ENCODE results near the gene SFXN2. TPM values are rescaled to one million over a fixed set of nuclear protein-coding genes. Genes with fewer than 3 reads are reported as not detected.

The SFXN2 gene
- total RNA-seq, 1 experiment from 2014 or later: 21.2 TPM

DNA sequence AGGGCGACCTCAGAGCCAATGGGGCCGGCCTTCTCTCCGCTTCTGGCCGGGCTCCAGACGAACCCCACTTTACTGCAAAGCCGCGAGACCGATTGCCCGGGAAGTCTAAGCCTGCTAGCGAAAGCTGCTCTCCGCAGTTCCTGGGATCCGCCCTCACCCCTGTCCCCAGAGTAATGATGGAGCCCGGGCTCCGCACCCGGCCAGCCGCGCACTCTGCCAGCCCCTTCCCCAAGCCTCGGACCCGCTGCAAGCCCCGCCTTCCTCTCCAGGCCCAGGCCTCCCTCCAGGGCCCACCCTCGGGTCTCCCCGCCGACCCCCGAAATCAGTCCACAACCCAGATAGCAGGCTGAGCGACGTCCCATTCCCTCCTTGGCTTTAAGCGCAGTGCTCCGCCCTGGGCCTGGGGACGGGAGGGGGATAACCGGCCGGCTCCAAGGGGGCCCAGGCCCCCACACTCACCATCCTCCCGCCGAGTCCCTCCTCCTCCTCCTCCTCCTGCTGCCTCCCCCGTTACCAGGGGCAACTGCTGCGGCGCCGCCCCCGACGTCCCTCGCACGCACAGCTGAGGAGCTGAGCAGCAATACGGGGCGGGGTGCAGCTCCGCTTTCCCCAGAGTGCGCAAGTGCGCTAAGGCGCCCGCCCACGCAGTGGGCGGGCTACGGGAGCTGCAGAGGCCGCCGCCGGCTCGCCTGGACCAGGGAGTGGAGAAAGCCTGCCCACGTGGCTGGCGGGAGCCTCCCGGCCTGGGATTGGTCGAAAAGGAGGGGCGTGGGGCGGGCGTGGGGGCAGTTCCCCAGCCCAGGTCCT, 419 bp upstream of the SFXN2 start, which contains the start of gene ARL3 (continued):
- TF ChIP-seq KAT7 (CRISPR knock-in tag; IDR thresholded peaks at IDR 0.05; ENCODE audit: borderline replicate concordance) (no peak), OVOL2 (CRISPR knock-in tag; IDR thresholded peaks at IDR 0.05; ENCODE audit: borderline replicate concordance) (no peak), FOXP1 (CRISPR knock-in tag; IDR thresholded peaks at IDR 0.05; ENCODE audit: borderline replicate concordance) (no peak), ZNF232 (CRISPR knock-in tag; IDR thresholded peaks at IDR 0.05) (peak; percentile 87; the same call in 1 of the 2 replicates), NR3C1 (CRISPR knock-in tag; conservative IDR thresholded peaks at IDR 0.05; ENCODE audit: low read depth) (no peak), MYBL2 (CRISPR knock-in tag; IDR thresholded peaks at IDR 0.05) (no peak), HMGA2 (CRISPR knock-in tag; IDR thresholded peaks at IDR 0.05) (no peak; the same call in 1 of the 2 replicates), AFF4 (CRISPR knock-in tag; IDR thresholded peaks at IDR 0.05; ENCODE audit: borderline replicate concordance) (peak; percentile 55; the same call in 1 of the 2 replicates), PRDM15 (CRISPR knock-in tag; IDR thresholded peaks at IDR 0.05) (no peak), CBFB (CRISPR knock-in tag; IDR thresholded peaks at IDR 0.05; ENCODE audit: low read depth) (no peak), ZNF263 (CRISPR knock-in tag; IDR thresholded peaks at IDR 0.05; ENCODE audit: low read depth) (peak; percentile 99), ATF3 (CRISPR knock-in tag; conservative IDR thresholded peaks at IDR 0.05) (no peak), ZNF317 (CRISPR knock-in tag; IDR thresholded peaks at IDR 0.05; ENCODE audit: borderline replicate concordance, low read depth) (no peak), ZNF138 (CRISPR knock-in tag; conservative IDR thresholded peaks at IDR 0.05) (no peak), TEAD1 (CRISPR knock-in tag; IDR thresholded peaks at IDR 0.05) (0 out of 2 replicates have a peak, but pooled peaks have one; percentile 49), ETV6 (CRISPR knock-in tag; IDR thresholded peaks at IDR 0.05) (no peak), ZNF671 (CRISPR knock-in tag; IDR thresholded peaks at IDR 0.05) (no peak), SMAD3 (CRISPR knock-in tag; IDR thresholded peaks at IDR 0.05; ENCODE audit: borderline replicate concordance) (peak; percentile 60; the same call in 1 of the 2 replicates), ZNF512 (CRISPR knock-in tag; IDR thresholded peaks at IDR 0.05; ENCODE audit: borderline replicate concordance) (no peak)
- TF ChIP-seq, protein P1, sequence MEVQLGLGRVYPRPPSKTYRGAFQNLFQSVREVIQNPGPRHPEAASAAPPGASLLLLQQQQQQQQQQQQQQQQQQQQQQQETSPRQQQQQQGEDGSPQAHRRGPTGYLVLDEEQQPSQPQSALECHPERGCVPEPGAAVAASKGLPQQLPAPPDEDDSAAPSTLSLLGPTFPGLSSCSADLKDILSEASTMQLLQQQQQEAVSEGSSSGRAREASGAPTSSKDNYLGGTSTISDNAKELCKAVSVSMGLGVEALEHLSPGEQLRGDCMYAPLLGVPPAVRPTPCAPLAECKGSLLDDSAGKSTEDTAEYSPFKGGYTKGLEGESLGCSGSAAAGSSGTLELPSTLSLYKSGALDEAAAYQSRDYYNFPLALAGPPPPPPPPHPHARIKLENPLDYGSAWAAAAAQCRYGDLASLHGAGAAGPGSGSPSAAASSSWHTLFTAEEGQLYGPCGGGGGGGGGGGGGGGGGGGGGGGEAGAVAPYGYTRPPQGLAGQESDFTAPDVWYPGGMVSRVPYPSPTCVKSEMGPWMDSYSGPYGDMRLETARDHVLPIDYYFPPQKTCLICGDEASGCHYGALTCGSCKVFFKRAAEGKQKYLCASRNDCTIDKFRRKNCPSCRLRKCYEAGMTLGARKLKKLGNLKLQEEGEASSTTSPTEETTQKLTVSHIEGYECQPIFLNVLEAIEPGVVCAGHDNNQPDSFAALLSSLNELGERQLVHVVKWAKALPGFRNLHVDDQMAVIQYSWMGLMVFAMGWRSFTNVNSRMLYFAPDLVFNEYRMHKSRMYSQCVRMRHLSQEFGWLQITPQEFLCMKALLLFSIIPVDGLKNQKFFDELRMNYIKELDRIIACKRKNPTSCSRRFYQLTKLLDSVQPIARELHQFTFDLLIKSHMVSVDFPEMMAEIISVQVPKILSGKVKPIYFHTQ (CRISPR knock-in tag; IDR thresholded peaks at IDR 0.05): no peak
- TF ChIP-seq, protein P2, sequence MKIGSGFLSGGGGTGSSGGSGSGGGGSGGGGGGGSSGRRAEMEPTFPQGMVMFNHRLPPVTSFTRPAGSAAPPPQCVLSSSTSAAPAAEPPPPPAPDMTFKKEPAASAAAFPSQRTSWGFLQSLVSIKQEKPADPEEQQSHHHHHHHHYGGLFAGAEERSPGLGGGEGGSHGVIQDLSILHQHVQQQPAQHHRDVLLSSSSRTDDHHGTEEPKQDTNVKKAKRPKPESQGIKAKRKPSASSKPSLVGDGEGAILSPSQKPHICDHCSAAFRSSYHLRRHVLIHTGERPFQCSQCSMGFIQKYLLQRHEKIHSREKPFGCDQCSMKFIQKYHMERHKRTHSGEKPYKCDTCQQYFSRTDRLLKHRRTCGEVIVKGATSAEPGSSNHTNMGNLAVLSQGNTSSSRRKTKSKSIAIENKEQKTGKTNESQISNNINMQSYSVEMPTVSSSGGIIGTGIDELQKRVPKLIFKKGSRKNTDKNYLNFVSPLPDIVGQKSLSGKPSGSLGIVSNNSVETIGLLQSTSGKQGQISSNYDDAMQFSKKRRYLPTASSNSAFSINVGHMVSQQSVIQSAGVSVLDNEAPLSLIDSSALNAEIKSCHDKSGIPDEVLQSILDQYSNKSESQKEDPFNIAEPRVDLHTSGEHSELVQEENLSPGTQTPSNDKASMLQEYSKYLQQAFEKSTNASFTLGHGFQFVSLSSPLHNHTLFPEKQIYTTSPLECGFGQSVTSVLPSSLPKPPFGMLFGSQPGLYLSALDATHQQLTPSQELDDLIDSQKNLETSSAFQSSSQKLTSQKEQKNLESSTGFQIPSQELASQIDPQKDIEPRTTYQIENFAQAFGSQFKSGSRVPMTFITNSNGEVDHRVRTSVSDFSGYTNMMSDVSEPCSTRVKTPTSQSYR (CRISPR knock-in tag; IDR thresholded peaks at IDR 0.05): peak; percentile 69; the same call in 1 of the 2 replicates
- TF ChIP-seq, protein P3, sequence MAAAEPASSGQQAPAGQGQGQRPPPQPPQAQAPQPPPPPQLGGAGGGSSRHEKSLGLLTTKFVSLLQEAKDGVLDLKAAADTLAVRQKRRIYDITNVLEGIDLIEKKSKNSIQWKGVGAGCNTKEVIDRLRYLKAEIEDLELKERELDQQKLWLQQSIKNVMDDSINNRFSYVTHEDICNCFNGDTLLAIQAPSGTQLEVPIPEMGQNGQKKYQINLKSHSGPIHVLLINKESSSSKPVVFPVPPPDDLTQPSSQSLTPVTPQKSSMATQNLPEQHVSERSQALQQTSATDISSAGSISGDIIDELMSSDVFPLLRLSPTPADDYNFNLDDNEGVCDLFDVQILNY (CRISPR knock-in tag; IDR thresholded peaks at IDR 0.05): peak; percentile 72
